HG02943 (cell line): Measurements from ENCODE around the gene IMPG2.
"Not testable (repeated sequence)": the region's sequence is repeated elsewhere in the genome, so short reads cannot be mapped to it uniquely, and the experiment has no call there.

Experiments
- ATAC-seq: cut with Tn5 transposase; IDR thresholded peaks from one replicate; pipeline ENCODE4 v1.9.1; 2021; ENCODE audit warnings: mild to moderate bottlenecking, low read depth, moderate library complexity; ENCODE audit not compliant: unreplicated experiment

IMPG2 gene

DNA sequence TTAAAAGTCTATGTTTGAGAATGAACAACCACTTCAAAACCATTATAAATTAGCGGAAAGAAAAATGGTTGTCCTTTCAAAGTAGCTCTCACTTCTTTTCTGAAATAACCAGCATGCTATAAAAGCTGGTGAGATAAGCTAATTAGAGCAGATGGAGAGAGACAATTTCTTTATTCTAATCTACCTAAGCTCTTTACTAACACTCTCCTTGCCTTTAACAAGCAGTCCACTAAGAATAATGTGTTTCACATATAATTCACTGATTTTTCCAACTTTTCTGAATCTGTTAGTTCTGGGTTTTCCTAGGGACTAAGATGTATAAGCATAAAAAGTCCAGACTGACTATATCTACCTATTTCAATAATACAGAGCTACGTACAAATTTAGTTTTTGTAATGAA lies at the start of gene IMPG2:
Gene IMPG2 (minus strand): TSS at position 101 of the 400 bp plus-strand sequence. CDS start 203 bp downstream, outside the sequence.
- ATAC-seq: no peak

DNA sequence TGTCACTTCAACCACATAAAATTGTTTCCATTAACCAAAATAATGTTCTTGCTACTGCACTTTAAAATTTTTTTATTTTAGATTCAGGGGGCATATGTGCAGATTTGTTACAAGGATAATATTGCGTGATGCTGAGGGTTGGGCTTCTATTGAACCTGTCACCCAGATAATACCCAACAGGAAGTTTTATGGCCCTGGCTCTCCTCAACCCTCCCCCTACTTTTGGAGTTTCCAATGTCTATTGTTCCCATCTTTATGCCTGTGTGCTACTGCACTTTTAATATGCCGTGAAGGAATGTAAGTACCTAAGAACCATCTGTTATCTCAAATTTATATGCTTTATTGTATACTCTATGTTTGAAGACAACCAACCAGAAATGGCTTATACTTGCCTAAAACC lies 42.0 kb upstream of the IMPG2 start:
- ATAC-seq: no peak

DNA sequence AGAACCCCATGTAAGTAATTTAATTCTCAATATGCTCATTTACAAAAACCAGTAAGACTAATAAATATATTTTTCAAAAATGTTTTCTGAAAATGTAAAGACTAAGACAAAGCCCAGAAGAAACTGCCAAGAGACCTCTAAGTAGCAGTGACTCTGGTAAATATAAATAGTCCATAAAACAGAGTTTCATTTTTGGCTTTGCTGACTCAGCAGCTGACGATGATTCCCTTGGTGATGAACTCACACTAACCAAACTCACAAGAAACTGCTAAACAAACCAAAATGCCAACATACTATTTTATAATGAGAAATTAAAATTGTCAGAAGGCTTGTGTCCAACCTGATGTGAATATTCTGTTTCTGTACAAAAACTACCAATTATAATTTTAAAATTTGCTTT lies 31.5 kb upstream of the IMPG2 start:
- no peak for ATAC-seq

DNA sequence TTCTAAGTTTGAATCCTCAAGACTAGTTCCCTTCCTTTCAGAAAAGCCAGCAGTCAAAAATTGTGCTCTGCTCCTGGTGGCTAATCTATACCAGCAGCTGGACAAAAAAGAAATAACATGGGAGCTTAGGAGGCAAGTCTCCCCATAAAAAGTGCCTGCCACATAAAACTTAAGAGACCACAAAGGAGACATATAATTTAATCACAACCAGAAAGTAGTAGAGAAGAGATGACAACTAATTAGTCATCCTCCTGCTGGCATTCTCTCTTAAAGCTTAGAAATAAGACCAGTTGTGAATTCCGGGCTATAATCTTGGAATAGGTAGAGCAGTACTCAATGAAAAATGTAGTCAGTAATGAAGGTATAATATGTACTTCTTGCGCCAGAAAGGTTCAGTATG lies 20.2 kb upstream of the IMPG2 start:
- ATAC-seq: no peak

DNA sequence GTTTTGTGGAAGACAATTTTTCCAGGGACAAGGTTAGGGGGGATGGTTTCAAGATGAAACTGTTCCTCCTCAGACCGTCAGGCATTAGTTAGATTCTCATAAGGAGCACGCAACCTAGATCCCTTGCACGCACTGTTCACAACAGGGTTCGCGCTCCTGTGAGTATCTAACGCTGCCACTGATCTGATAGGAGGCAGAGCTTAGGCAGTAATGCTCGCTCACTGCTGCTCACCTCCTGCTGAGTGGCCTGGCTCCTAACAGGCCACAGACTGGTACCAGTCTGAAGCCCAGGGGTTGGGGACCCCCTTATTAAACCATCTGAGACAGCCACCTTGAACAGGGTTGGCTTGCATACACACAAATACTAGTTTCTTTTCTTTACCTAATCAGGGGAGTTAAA lies 13.5 kb upstream of the IMPG2 start:
- ATAC-seq: no peak

DNA sequence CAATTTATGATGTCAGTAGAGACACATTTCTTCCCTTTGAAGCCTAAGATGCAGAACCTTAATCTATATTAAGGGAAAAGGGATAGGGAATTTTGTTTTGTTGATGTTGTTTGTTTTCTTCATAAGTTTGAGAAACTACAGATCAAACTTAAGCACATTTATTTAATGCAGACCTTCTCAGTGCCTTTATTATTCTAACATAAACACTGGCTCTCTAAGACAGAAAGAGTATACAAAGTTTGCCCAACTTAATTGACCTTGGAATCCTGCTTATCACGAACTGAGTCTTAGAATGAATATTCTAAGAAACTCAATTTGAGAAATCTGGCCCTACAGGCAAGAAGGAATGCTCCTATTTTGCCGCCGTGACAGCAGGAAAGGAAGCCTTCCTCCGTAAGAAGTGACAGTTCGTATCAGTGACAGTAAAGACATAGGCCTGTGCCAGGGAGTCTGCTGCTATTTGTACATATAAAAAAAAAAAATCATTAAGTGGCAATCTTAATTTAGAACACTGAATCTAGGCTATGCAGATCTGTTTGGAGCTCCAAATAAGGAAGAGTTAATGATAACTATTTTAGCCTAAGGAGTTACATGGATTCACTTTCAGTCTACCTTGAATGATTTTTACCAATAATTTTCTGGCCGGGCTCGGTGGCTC lies 8.8 kb upstream of the IMPG2 start:
- no peak for ATAC-seq

DNA sequence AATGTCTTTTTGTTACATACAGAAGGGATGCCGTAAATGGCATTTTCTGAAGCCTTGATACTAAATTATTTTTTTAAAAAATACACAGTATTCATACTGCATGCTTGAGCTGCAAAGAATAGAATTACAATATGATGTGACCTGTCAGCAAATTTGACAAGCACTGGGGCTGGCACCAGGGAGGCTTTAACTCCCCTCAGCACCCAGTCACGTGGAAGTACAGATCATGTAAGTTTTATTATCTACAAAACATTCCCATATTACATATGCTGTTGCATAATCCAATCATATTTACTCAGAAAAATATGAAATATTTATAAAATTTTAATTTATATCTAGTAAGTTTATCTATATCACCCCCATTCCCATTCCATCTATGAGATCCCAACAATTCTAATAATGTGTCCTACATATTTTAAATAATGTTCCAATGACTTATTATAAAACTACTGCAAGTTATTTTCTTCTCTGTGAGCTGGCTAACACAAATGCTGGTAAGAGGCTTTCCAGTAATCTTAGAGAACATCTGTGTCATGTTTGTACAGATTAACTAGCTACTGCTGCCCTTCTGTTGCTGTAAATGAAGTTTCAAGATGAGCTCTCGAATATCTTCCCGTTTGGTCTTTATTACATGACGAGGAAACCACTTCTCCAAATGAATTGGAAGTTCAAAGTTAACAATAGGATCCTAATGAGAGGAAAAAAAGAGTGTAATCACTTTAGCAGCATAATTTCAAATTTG lies 5.2 kb upstream of the IMPG2 start:
- no peak for ATAC-seq

DNA sequence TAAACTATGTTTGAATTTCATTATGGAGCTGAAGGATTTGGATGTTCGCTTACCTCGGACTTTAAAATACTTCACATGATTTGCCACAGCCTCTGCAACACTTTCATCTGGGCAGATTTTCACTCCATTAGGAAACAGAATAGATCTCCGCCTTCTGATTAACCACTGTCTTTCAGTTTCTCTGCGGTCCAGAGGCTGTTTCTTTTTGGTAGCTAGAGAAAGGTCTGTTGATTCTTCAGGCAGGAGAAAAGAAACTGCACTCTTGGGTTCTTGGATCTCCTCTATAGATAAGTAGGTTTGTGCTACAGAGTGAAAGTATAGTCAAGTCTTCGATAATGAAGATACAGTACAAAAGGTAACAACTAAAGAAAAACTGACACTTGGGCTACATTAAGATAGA lies 844 bp downstream of the IMPG2 start:
- ATAC-seq: no peak

DNA sequence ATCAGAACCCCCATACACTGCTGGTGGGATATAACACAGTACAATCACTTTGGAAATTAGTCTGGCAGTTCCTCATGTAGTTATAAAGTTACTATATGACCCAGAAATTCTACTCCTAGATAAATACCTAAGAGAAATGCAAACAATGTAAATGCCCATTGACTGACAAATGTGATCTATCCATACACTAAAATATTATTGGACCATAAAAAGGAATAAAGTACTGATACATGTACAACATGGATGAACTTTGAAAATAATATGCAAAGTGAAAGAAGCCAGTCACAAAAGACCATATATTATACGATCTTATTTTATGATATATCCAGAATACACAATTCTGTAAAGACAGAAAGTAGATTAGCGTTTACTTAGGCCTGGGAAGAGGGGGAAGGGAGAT lies 7.8 kb downstream of the IMPG2 start:
- no peak for ATAC-seq

DNA sequence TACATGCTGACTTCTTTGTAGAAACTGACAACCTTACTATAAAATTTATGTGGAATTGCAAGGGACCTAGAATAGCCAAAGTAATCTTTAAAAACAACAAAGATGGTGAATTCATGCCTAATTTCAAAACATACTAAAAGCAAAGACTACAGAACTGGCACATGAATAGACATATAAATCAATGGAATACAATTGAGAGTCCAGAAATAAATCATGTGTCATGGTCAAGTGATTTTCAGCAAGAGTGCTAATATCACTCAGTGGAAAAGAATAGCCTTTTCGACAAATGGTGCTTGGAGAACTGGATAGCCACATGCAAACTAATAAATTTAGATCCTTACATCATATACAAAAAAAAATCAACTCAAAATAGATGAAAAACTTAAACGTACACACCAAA lies 8.7 kb downstream of the IMPG2 start:
- no peak for ATAC-seq

DNA sequence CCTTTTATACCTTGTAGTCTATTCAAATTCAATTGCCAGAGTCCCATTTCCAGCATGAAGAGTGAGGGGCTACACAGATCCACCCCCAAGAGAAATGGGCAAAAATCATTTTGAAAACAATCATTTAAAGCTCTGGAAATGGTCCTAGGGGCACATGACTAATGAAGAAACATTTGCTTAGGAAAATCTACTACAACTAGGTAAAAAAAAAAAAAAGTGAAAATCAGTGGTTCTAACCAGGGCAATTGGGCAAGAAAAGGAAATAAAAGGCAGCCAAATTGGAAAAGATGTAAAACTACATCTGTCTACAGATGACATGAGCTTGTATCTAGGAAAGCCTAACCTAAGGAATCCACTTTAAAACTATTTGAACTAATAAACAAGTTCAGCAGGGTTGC lies 9.4 kb downstream of the IMPG2 start:
- ATAC-seq: no peak

DNA sequence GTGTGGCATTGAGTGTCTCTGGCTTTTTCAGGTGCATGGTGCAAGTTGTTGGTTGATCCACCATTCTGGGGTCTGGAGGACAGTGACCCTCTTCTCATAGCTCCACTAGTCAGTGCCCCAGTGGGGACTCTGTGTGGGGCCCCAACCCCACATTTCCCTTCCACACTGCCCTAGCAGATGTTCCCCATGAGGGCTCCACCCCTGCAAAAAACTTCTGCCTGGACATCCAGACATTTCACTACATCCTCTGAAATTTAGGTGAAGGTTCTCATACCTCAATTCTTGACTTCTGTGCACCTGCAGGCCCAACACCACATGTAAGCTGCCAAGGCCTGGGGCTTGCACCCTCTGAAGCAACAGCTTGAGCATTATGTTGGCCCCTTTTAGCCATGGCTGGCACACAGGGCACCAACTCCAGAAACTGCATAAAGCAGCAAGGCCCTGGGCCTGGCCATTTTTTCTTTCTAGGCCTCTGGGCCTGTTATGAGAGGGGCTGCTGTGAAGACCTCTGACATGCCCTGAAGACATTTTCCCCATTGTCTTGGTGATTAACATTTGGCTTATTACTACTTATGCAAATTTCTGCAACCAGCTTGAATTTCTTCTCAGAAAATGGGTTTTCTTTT lies 12.1 kb downstream of the IMPG2 start:
- not testable (repeated sequence) for ATAC-seq

DNA sequence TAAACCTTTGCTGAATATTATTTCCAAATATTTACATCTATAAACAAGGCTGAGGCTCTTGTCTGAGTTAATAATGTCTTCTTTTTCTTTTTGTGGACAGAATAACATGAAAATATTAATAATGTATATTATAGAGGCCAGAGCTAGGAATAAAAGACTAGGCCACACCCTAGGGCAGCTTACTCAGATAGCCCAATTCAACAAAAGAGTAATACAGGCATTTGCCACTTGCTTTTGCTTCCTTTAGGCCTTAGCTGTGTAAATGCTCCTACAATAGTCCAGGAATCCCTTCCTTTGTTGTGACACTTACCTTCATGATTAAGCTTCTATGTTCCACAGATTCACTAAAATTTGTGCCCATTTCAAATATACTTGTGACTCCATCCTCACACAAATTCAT lies 16.5 kb downstream of the IMPG2 start:
- ATAC-seq: no peak

DNA sequence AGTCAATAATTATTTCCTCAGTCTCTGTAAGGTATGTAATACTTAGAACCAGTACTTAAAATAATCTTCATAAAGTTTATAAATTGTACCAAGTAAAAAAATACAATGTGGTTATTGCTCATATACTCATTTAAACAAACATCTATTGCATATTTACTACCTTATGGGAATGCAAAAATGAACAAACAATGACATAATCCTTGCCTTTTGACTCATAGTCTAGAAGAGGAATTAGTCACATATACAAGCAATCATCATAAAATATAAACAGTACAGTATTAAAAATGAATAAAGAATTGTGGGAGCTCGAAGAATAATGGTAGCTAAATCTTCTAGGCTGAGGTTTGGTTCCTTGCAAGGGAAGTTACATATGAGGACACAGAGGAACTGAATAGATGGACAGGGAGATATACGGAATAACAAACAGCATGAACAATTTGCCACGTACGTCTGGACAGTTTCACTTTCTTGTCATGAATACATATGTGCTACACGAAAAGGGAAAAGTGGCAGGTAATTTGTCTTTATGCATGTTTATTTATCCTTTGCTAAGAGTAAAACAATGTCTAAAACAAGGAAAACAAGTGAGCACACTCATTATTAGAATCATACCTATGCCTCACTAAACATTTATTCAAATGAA lies 17.2 kb downstream of the IMPG2 start:
- no peak for ATAC-seq

DNA sequence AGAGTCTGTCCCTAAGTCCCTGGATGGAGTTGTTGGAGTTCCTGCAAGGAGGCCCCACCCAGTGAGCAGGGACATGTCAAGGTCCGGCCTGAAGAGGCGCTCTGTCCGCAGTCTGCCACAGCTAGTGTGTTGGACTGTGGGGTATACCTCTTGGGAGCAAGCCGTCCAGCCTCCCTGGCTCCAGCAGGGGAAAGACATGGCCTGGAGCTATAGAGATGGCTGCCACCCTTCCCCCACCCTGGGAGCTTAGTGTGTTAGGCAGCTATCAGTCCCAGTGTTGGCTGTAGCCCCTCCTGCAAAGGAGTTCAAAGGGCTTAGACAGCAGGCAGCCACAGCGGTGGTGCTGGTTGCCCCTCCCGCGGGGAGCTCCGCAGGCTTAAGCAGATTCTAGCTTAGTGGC lies 20.3 kb downstream of the IMPG2 start:
- ATAC-seq: no peak

DNA sequence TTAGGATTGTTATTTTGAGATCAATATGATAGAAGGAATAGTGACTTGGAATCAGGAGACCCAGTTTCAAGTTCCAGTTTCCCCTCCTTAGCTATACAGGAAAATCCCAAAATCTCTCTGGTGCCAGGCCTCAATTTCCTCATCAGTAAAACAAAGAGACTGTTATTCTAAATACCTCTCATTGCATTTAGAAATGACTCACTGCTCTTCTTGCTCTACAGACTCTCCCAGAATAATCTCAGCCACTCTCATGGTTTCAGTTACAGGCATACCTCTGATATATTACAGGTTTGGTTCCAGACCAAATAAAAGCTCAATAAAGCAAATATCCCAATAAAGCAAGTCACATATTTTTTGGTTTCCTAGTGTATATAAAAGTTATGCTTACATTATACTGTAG lies 28.3 kb downstream of the IMPG2 start:
- ATAC-seq: no peak

DNA sequence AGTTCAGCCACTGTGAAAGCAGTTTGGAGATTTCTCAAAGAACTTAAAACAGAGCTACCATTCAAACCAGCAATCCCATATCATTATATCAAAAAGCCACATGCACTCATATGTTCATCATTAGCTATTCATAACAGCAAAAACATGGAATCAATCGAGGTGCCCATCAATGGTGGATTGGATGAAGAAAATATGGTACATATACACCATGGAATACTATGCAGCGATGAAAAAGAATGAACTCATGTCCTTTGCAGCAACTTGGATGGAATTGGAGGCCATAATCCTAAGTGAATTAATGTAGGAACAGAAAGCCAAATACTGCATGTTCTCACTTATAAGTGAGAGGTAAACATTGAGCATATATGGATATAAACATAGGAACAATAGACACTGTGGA lies 32.1 kb downstream of the IMPG2 start:
- no peak for ATAC-seq

DNA sequence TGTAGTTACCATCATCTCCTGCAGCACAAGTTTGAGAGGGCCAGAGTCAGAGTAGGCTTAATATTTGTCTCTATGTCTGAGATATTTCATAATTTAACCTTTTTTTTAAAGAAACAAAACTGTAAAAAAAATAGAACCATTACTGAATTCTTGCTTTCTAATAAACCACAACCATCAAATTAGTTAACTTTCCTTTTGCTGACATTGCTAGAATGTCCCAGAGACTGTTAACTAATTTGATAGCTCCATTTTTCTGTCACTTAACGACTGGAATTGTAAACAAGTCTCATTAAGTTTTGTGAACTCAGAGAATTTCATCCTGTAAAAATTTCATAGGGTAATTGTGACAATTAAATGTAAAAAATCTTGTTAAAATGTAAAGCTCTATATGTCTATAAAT lies 35.6 kb downstream of the IMPG2 start:
- no peak for ATAC-seq

DNA sequence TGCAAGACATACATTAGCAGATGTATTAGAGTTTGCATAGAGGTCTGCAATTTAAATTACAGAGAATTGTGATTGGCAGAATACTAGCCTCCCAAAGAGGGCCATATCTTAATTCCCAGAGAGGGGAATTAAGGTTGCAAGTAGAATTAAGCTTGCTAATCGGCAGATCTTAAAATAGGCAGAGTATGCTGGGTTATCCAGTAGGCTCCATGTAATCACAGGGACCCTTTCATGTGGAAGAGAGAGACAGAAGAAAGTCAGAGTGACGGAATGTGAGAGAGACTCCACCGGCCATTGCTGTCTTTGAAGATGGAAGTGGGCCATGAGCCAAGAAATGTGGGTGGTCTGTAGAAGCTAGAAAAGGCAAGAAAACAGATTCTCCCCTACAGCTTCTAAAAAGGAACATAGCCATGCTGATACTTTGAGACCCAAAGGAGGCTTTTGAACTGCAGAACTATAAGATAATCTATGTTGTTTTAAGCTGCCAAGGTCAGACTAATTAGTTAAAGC lies 38.8 kb downstream of the IMPG2 start:
- no peak for ATAC-seq

DNA sequence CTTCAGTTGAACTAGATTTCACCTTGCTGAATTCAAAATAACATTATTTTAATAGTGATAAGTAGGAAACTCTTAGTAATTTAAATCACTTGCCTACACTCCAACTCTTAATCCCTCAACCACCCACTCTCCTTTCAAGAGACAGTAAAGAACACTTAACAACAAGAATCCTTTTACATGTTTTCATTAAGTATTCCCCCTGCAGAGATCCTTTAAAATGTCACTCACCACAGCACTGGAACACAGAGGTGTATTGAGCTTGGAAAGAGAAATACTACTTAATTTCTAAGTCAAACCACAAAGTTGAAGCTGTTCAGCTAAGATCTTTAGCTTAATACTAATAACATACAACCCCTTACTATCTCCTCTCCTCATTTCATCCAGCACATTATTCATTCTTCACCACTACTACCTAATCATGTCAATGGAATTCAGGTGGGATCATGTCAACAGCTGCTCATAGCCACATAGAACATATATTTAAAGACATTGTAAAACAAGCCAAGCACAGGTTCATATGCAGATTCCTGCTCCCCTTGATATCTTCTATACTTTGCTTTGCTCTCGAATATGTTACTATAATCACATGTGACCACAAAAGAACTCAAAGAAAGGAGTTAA lies 40.5 kb downstream of the IMPG2 start:
- no peak for ATAC-seq

DNA sequence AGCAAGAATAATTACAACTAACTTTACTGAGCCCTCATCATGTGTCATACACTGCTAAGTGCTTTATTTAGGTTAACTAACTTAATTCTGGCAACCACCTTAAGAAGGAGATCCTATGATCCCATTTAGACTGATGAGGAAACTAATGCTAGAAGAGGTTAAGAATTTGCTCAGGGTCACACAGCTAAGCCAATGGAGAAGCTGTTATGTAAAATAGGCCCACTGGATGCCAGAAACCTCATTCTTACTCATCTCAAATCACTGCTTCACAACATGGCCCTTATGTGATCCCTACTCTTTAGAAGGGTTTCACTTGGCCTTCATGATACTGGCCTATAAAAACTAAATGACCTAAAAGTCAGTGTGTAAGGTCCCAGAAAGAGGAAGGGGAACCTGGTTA lies 41.2 kb downstream of the IMPG2 start:
- no peak for ATAC-seq
